Lung (tissue), 12 donors: Measurements from ENCODE around the gene ETS2. TPM values are rescaled to one million over a fixed set of nuclear protein-coding genes. Genes with fewer than 3 reads are reported as not detected.

Source experiments
- ATAC-seq: fragments of 200-7000 bp; cut with Tn5 transposase; one replicate; pipeline ENCODE4 v1.9.1; 2020; ENCODE audit warnings: moderate number of reproducible peaks; ENCODE audit not compliant: insufficient read depth, low FRiP score
- DNase-seq, 3 donors: peaks; one replicate each; pipeline ENCODE4 v3.0.0-alpha.2; 2013 to 2017
- H3K27ac ChIP-seq, 2 donors: one replicate each; pipeline ENCODE4 v1.5.1; 2013; ENCODE audit warnings: mild to moderate bottlenecking in 2 of 2, moderate library complexity in 2 of 2, control low read depth in 1 of 2, inconsistent platforms in 1 of 2, low read depth in 1 of 2, low read length in 1 of 2
- H3K27me3 ChIP-seq, 3 donors: one replicate each; pipeline ENCODE4 v1.5.1; 2013; ENCODE audit warnings: low read length in 2 of 3; ENCODE audit not compliant: control insufficient read depth in 3 of 3, insufficient read depth in 3 of 3
- H3K36me3 ChIP-seq, 4 donors: one replicate each; pipeline ENCODE4 v1.5.1; 2013; ENCODE audit warnings: low read length in 4 of 4, mild to moderate bottlenecking in 1 of 4, moderate library complexity in 1 of 4; ENCODE audit not compliant: control insufficient read depth in 4 of 4, insufficient read depth in 4 of 4
- H3K4me1 ChIP-seq, 5 donors: one replicate each; pipeline ENCODE4 v1.5.1; 2013; ENCODE audit warnings: low read length in 5 of 5, mild to moderate bottlenecking in 2 of 5, moderate library complexity in 1 of 5; ENCODE audit not compliant: control insufficient read depth in 5 of 5, insufficient read depth in 5 of 5
- H3K4me3 ChIP-seq: one replicate; pipeline ENCODE4 v1.5.1; 2013; ENCODE audit warnings: mild to moderate bottlenecking, control low read depth, moderate library complexity
- H3K9ac ChIP-seq, 2 donors: one replicate each; pipeline ENCODE4 v1.5.1; 2013; ENCODE audit warnings: low read length in 2 of 2, control low read depth in 1 of 2; ENCODE audit not compliant: insufficient read depth in 1 of 2
- H3K9me3 ChIP-seq, 4 donors: one replicate each; pipeline ENCODE4 v1.5.1; 2013; ENCODE audit warnings: low read length in 3 of 4, mild to moderate bottlenecking in 1 of 4, moderate library complexity in 1 of 4; ENCODE audit not compliant: control insufficient read depth in 4 of 4, insufficient read depth in 3 of 4
- WGBS, 2 donors: extraction: QIAGEN DNeasy Blood & Tissue Kit; methylation state at CpG; one replicate each; pipeline ENCODE4 v1.1.7; 2013; 5-methylcytosine and 5-hydroxymethylcytosine counted together
- polyA plus RNA-seq, 2 donors: library from polyadenylated mRNA; stranded (reverse); fragments of 200-250 nt; gene quantifications; one replicate each; pipeline ENCODE4 v1.2.1, GENCODE V29; 2013
- total RNA-seq, 2 donors: library from RNA; depleted of rRNA in 1 of 2; stranded (reverse); fragments of >200 nt in 1 of 2; gene quantifications; one replicate each; pipeline ENCODE4 v1.2.1, GENCODE V29; 2014 to 2021
- TF ChIP-seq, protein P1 (sequence below): IDR thresholded peaks from 2 replicates; pipeline ENCODE4 v1.5.1; 2012; ENCODE audit warnings: mild to moderate bottlenecking; ENCODE audit errors: control extremely low read depth, extremely low read depth
- donor health status: control.
- donor health status: control.
- donor health status: Bipolar disorder and iron deficiency.
- donor health status: healthy.
- donor health status: DM: yes; HTN: yes; CAD: no.

The ETS2 gene
- total and polyA plus RNA-seq, 4 donors: 64.7 to 186 (median 158) TPM

- TF ChIP-seq, protein P1, sequence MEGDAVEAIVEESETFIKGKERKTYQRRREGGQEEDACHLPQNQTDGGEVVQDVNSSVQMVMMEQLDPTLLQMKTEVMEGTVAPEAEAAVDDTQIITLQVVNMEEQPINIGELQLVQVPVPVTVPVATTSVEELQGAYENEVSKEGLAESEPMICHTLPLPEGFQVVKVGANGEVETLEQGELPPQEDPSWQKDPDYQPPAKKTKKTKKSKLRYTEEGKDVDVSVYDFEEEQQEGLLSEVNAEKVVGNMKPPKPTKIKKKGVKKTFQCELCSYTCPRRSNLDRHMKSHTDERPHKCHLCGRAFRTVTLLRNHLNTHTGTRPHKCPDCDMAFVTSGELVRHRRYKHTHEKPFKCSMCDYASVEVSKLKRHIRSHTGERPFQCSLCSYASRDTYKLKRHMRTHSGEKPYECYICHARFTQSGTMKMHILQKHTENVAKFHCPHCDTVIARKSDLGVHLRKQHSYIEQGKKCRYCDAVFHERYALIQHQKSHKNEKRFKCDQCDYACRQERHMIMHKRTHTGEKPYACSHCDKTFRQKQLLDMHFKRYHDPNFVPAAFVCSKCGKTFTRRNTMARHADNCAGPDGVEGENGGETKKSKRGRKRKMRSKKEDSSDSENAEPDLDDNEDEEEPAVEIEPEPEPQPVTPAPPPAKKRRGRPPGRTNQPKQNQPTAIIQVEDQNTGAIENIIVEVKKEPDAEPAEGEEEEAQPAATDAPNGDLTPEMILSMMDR: peak; percentile 30
- Histone ChIP-seq H3K4me1 (peaks cover 6 to 33% (median 15%) of the 10 kb centered on the region in 5 donors), H3K9ac (no peak overlapping the region), H3K27me3 (no peaks in the 10 kb centered on the region), H3K9me3 (no peaks in the 10 kb centered on the region), H3K4me3 (no peak overlapping the region), H3K36me3 (peaks cover 0 to 18% (median 7%) of the 10 kb centered on the region in 4 donors), H3K27ac (peak overlapping the region; percentile 98)
- ATAC-seq (peak; percentile 41), DNase-seq (peak; percentile 78 to 82 (median 78))
- WGBS, 2 donors: 6 to 9% methylated on average over 26 of the region's 26 CpGs
Observed at GRCh38 chr21:38804789-38805327, 871 bp upstream of the ETS2 start.

DNA sequence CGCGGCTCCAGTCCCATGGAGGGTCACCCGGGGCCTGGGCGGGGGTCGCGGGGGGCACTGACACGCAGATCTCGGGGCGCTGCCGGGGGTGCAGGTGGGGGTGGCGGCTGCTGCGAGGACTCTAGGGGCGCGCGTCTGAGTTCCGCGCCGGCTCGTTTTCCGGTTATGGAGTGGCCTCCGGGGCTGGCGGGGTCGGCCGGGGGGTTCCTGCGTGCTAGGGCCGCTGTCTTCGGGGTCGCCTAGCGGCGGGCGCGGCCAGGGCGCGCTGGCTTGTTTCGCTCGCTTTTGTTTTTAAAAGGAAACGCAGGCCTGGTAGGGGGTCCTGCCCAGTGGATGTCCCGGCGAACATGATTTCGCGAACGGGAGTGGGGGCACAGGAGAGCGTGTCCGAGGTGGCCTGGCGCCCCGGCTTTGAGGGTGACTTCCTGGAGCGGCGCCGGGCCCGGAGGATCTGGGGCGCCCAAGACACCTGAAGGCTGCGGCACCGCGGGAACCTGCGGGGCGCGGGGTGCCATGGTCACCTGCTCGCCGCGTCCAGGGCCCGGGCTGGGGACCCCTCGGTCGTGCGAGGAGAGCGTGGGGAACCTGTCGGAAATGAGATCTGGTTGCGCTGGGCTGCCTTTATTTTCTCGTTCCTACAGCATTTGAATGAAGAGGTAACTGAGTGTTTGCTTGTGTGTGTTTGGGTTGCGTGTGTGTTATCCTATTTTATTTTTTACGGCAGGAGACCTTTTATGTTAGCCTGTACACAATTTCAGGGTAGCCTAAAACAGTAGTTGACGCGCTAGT lies 618 bp downstream of the ETS2 start:
- TF ChIP-seq, protein P1: no peak
- H3K27me3 ChIP-seq: no peaks in the 10 kb centered on the region
- no peaks in the 10 kb centered on the region for H3K9me3 ChIP-seq
- H3K27ac ChIP-seq: peak overlapping the region; percentile 98
- WGBS, 2 donors: 0 to 1% methylated on average over 66 to 72 of the region's 72 CpGs
- peak overlapping the region; percentile 88 for H3K4me3 ChIP-seq
- peak overlapping the region; percentile 82 to 90 for H3K9ac ChIP-seq
- H3K4me1 ChIP-seq: peaks cover 9 to 47% (median 23%) of the 10 kb centered on the region in 5 donors
- peaks cover 2 to 27% (median 16%) of the 10 kb centered on the region in 4 donors for H3K36me3 ChIP-seq
- ATAC-seq (no peak), DNase-seq (peak in 1 of 3 donors; percentile 38)

DNA sequence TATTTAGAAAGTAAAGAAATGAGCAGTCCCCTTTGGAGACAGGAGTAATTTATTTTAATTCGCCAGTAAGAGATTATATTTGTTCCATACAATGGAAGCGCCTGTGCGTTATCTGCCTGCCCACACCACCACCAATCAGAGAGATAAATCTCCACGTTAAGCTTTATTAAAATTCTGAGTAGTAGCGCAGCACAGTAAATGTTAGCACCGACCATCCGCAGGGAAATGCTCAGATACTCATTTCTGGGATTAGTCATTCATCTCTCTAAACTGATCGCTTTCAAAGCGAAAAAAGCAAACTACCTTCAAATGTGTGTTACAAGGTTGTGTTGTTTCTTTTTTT lies 1.2 kb downstream of the ETS2 start:
- H3K4me3 ChIP-seq: peak overlapping the region; percentile 88
- TF ChIP-seq, protein P1: no peak
- DNase-seq: no peak
- 3 to 7% methylated on average over 9 of the region's 9 CpGs for whole genome bisulfite sequencing, 2 donors
- H3K4me1 ChIP-seq: peaks cover 9 to 48% (median 23%) of the 10 kb centered on the region in 5 donors
- no peaks in the 10 kb centered on the region for H3K27me3 ChIP-seq
- no peak for ATAC-seq
- peaks cover 2 to 28% (median 17%) of the 10 kb centered on the region in 4 donors for H3K36me3 ChIP-seq
- H3K9ac ChIP-seq: peak overlapping the region; percentile 82 to 90
- H3K27ac ChIP-seq: peak overlapping the region; percentile 98
- H3K9me3 ChIP-seq: no peaks in the 10 kb centered on the region
